Retina (tissue), 1 donor: ENCODE data around the gene SPAAR.
"Not testable (repeated sequence)": the region's sequence is repeated elsewhere in the genome, so short reads cannot be mapped to it uniquely, and the experiment has no call there.

Experiments used
- DNase-seq: peaks from one replicate; pipeline ENCODE4 v3.0.0-alpha.2; 2016

Gene SPAAR

GRCh38 chr9:35909274-35909673, at the start of gene SPAAR:
Gene SPAAR, plus strand, starts transcription at chr9:35909490. Its CDS starts 974 bp downstream, at chr9:35910464.
- no peak for DNase-seq

GRCh38 chr9:35859990-35860339, 49.3 kb upstream of the SPAAR start:
- no peak for DNase-seq

GRCh38 chr9:35861161-35861897, 48.0 kb upstream of the SPAAR start:
- no peak for DNase-seq

- DNase-seq, result no peak
These were observed 47.0 kb upstream of the SPAAR start for GRCh38 chr9:35862328-35862727.

- DNase-seq, result no peak
These were observed 45.7 kb upstream of the SPAAR start for GRCh38 chr9:35863583-35863982.

GRCh38 chr9:35864695-35865255, 44.5 kb upstream of the SPAAR start:
- DNase-seq, result no peak

- no peak for DNase-seq
These were observed 41.8 kb upstream of the SPAAR start for GRCh38 chr9:35867538-35867937.

GRCh38 chr9:35868933-35869332, 40.4 kb upstream of the SPAAR start:
- DNase-seq, result no peak

GRCh38 chr9:35869621-35870216, 39.6 kb upstream of the SPAAR start:
- DNase-seq, result no peak

- no peak for DNase-seq
These were observed 38.9 kb upstream of the SPAAR start, which contains the start of gene OR13J1 for GRCh38 chr9:35870351-35870923. Gene OR13J1, minus strand, starts transcription at chr9:35870401. Its CDS starts 0 bp downstream, at chr9:35870401.

GRCh38 chr9:35871545-35871944, 37.7 kb upstream of the SPAAR start:
- no peak for DNase-seq

GRCh38 chr9:35872505-35872904, 36.8 kb upstream of the SPAAR start:
- no peak for DNase-seq

GRCh38 chr9:35882263-35882848, 26.9 kb upstream of the SPAAR start:
- peak; percentile 81 for DNase-seq

GRCh38 chr9:35882996-35883395, 26.3 kb upstream of the SPAAR start:
- DNase-seq, result no peak

- DNase-seq, result not testable (repeated sequence)
These were observed 24.4 kb upstream of the SPAAR start for GRCh38 chr9:35884908-35885307.

GRCh38 chr9:35891646-35892045, 17.6 kb upstream of the SPAAR start:
- no peak for DNase-seq

- no peak for DNase-seq
These were observed 17.2 kb upstream of the SPAAR start for GRCh38 chr9:35892051-35892450.

- no peak for DNase-seq
These were observed 12.7 kb upstream of the SPAAR start for GRCh38 chr9:35896570-35896969.

- not testable (repeated sequence) for DNase-seq
These were observed 11.8 kb upstream of the SPAAR start for GRCh38 chr9:35897376-35898099.

GRCh38 chr9:35898337-35898736, 11.0 kb upstream of the SPAAR start:
- DNase-seq, result no peak

GRCh38 chr9:35899021-35899420, 10.3 kb upstream of the SPAAR start:
- no peak for DNase-seq

GRCh38 chr9:35903049-35903448, 6.2 kb upstream of the SPAAR start:
- DNase-seq, result peak; percentile 37

GRCh38 chr9:35904338-35904737, 5.0 kb upstream of the SPAAR start:
- DNase-seq, result no peak
